Femur (tissue), 1 donor: ENCODE data around the gene TOGARAM2.
"Not testable (repeated sequence)": the region's sequence is repeated elsewhere in the genome, so short reads cannot be mapped to it uniquely, and the experiment has no call there.

Experiments used
- DNase-seq: peaks from one replicate; pipeline ENCODE4 v3.0.0-alpha.2; 2017

The TOGARAM2 gene

GRCh38 chr2:29079887-29080286 lies 98.8 kb downstream of the TOGARAM2 start:
- DNase-seq, result no peak

GRCh38 chr2:29080886-29081743 lies 100.0 kb downstream of the TOGARAM2 start:
- DNase-seq, result no peak

- no peak for DNase-seq
Observed at GRCh38 chr2:29082804-29083495, 101.9 kb downstream of the TOGARAM2 start.

- DNase-seq, result no peak
Observed at GRCh38 chr2:29084554-29084953, 103.5 kb downstream of the TOGARAM2 start.

- not testable (repeated sequence) for DNase-seq
Observed at GRCh38 chr2:29090311-29090710, 109.2 kb downstream of the TOGARAM2 start.

- no peak for DNase-seq
Observed at GRCh38 chr2:29096969-29097368, 115.9 kb downstream of the TOGARAM2 start.

GRCh38 chr2:29097569-29097968 lies 116.5 kb downstream of the TOGARAM2 start:
- DNase-seq, result no peak

GRCh38 chr2:29100564-29100963 lies 119.5 kb downstream of the TOGARAM2 start:
- no peak for DNase-seq
